ENCODE measurements around the gene PIK3C2G. TPM values are rescaled to one million over a fixed set of nuclear protein-coding genes. Genes with fewer than 3 reads are reported as not detected.

The PIK3C2G gene
- total and polyA plus RNA-seq, 2 of the 13 experiments (the other 11 are each of a cell fraction or from before 2014, with no cell fraction given): not detected

- no peak overlapping the region for H3K4me2 ChIP-seq (ENCODE audit: low read depth, low read length)
- H3K9ac ChIP-seq (ENCODE audit: insufficient read depth, low read depth, low read length): no peak overlapping the region
- H3K4me3 ChIP-seq (replicated peaks in 1 of 3; ENCODE audit: insufficient read depth in 1 of 3, low read depth in 2 of 3, low read length in 3 of 3): no peak overlapping the region
- no TSS peak for BruUV-seq (replicated peaks)
- no peak overlapping the region for H3K27ac ChIP-seq (ENCODE audit: extremely low read length, insufficient read depth, low read length)
- 0% methylated on average over 2 of the region's 2 CpGs for WGBS (ENCODE audit: low lambda C conversion rate)
- TF ChIP-seq RBAK (CRISPR knock-in tag; IDR thresholded peaks at IDR 0.05) (no peak), ATF1 (CRISPR knock-in tag; IDR thresholded peaks at IDR 0.05) (no peak), BHLHE40 (IDR thresholded peaks at IDR 0.05; ENCODE audit: low read length) (no peak), HMG20B (CRISPR knock-in tag; conservative IDR thresholded peaks at IDR 0.05) (no peak), NFKB2 (CRISPR knock-in tag; IDR thresholded peaks at IDR 0.05; ENCODE audit: borderline replicate concordance) (no peak)
- ChIA-PET CTCF (ENCODE audit: low intra/inter-chr PET ratio, low total read pairs) (no interaction called here), POLR2A (no interaction called here)
- intact Hi-C loops (cut with micrococcal nuclease; ENCODE audit: unreplicated experiment): no loop called here
- H3K9me3 ChIP-seq (ENCODE audit: low read length): no peaks in the 10 kb centered on the region
- in situ Hi-C loops (cut with HindIII; ENCODE audit: extremely low pct_ligation_motif_present, low pct_unique_long_range_greater_than_20kb): no loop called here
- no peak overlapping the region for H2AFZ ChIP-seq (ENCODE audit: low read length)
- no peaks in the 10 kb centered on the region for H3K27me3 ChIP-seq (ENCODE audit: control insufficient read depth in 1 of 2, insufficient read depth in 2 of 2, low read length in 2 of 2)
- FAIRE-seq: no peak
- no peaks in the 10 kb centered on the region for H3K4me1 ChIP-seq (ENCODE audit: insufficient read depth, low read length)
- H3K36me3 ChIP-seq (replicated peaks in 1 of 2; ENCODE audit: control insufficient read depth in 1 of 2, insufficient read depth in 2 of 2, low read length in 2 of 2): no peaks in the 10 kb centered on the region
- H4K20me1 ChIP-seq (ENCODE audit: insufficient read depth, low read length): no peaks in the 10 kb centered on the region
- no peak for ATAC-seq
- H3K79me2 ChIP-seq (ENCODE audit: insufficient read depth, low read length): no peaks in the 10 kb centered on the region
- DNase-seq (ENCODE audit: low spot score): no peak
Observed at GRCh38 chr12:18313306-18313705, 52.0 kb downstream of the PIK3C2G start.

- POLR2A ChIA-PET: no interaction called here
- H3K4me2 ChIP-seq (ENCODE audit: low read depth, low read length): no peak overlapping the region
- H4K20me1 ChIP-seq (ENCODE audit: insufficient read depth, low read length): no peaks in the 10 kb centered on the region
- H3K9me3 ChIP-seq (ENCODE audit: low read length): no peaks in the 10 kb centered on the region
- no peak overlapping the region for H3K27ac ChIP-seq (ENCODE audit: extremely low read length, insufficient read depth, low read length)
- H2AFZ ChIP-seq (ENCODE audit: low read length): no peak overlapping the region
- intact Hi-C loops (cut with micrococcal nuclease; ENCODE audit: unreplicated experiment) (loop anchor here (1.0 kb wide), 2 partner anchors 70 to 180 kb away; no protein-coding TSS in a partner anchor), in situ Hi-C loops (cut with HindIII; ENCODE audit: extremely low pct_ligation_motif_present, low pct_unique_long_range_greater_than_20kb) (loop anchor here (10.0 kb wide), 1 partner anchor 175 kb away; no protein-coding TSS in a partner anchor)
- H3K9ac ChIP-seq (ENCODE audit: insufficient read depth, low read depth, low read length): no peak overlapping the region
- DNase-seq (ENCODE audit: low spot score) (peak; percentile 74), ATAC-seq (peak; percentile 99), FAIRE-seq (peak; percentile 60)
- WGBS (ENCODE audit: low lambda C conversion rate): 9% methylated on average over 6 of the region's 6 CpGs
- H3K4me1 ChIP-seq (ENCODE audit: insufficient read depth, low read length): no peaks in the 10 kb centered on the region
- H3K79me2 ChIP-seq (ENCODE audit: insufficient read depth, low read length): no peaks in the 10 kb centered on the region
- no peak overlapping the region for H3K4me3 ChIP-seq (replicated peaks in 1 of 3; ENCODE audit: insufficient read depth in 1 of 3, low read depth in 2 of 3, low read length in 3 of 3)
- CTCF ChIA-PET (ENCODE audit: low intra/inter-chr PET ratio, low total read pairs): interaction anchor here (2.0 to 2.2 kb wide), 2 partner anchors 70 to 180 kb away, joined by 9 to 18 read pairs; no protein-coding TSS in a partner anchor
- no TSS peak for BruUV-seq (replicated peaks)
- no peaks in the 10 kb centered on the region for H3K27me3 ChIP-seq (ENCODE audit: control insufficient read depth in 1 of 2, insufficient read depth in 2 of 2, low read length in 2 of 2)
- no peaks in the 10 kb centered on the region for H3K36me3 ChIP-seq (replicated peaks in 1 of 2; ENCODE audit: control insufficient read depth in 1 of 2, insufficient read depth in 2 of 2, low read length in 2 of 2)
- peak; percentile 97 for TF ChIP-seq TEAD3 (CRISPR knock-in tag; optimal IDR thresholded peaks at IDR 0.05; ENCODE audit: borderline replicate concordance)
- no peak for TF ChIP-seq FOXP4 (CRISPR knock-in tag; IDR thresholded peaks at IDR 0.05)
- peak; percentile 89 for TF ChIP-seq CEBPB (IDR thresholded peaks at IDR 0.05; ENCODE audit: borderline replicate concordance, low read depth, low read length)
- peak; percentile 48 for TF ChIP-seq STAG1 (CRISPR knock-in tag; IDR thresholded peaks at IDR 0.05)
- TF ChIP-seq RAD21 (CRISPR knock-in tag; IDR thresholded peaks at IDR 0.05): 0 out of 2 replicates have a peak, but pooled peaks have one; percentile 28
- no peak for TF ChIP-seq KAT7 (CRISPR knock-in tag; IDR thresholded peaks at IDR 0.05; ENCODE audit: borderline replicate concordance)
- TF ChIP-seq MATR3 (CRISPR knock-in tag; IDR thresholded peaks at IDR 0.05): no peak
- TF ChIP-seq CREB1 (IDR thresholded peaks at IDR 0.05): no peak
- TF ChIP-seq CREB1 (CRISPR knock-in tag; IDR thresholded peaks at IDR 0.05): no peak
- peak; percentile 70 for TF ChIP-seq CEBPG (CRISPR knock-in tag; IDR thresholded peaks at IDR 0.05)
- peak in 1 of 2 experiments; percentile 45; a peak in 1 of 4 replicates for TF ChIP-seq ATF4 (CRISPR knock-in tag; IDR thresholded peaks at IDR 0.05)
Observed at GRCh38 chr12:18320036-18320617, 58.8 kb downstream of the PIK3C2G start.
